HG02763 (cell line): ENCODE results near the gene CAPZA1.
"Not testable (repeated sequence)": the region's sequence is repeated elsewhere in the genome, so short reads cannot be mapped to it uniquely, and the experiment has no call there.

Experiments used
- ATAC-seq: cut with Tn5 transposase; IDR thresholded peaks from one replicate; pipeline ENCODE4 v1.9.1; 2021; ENCODE audit warnings: mild to moderate bottlenecking, moderate library complexity; ENCODE audit not compliant: unreplicated experiment

The CAPZA1 gene

GRCh38 chr1:112626887-112627286 lies 7.3 kb downstream of the CAPZA1 start:
- ATAC-seq: no peak

GRCh38 chr1:112628516-112628915 lies 8.9 kb downstream of the CAPZA1 start:
- no peak for ATAC-seq

- ATAC-seq: no peak
These were observed 9.6 kb downstream of the CAPZA1 start for GRCh38 chr1:112629256-112629655.

GRCh38 chr1:112633628-112634027 lies 14.0 kb downstream of the CAPZA1 start:
- ATAC-seq: no peak

- ATAC-seq: no peak
These were observed 14.7 kb downstream of the CAPZA1 start for GRCh38 chr1:112634367-112634766.

- no peak for ATAC-seq
These were observed 16.4 kb downstream of the CAPZA1 start for GRCh38 chr1:112636056-112636455.

GRCh38 chr1:112636597-112637253 lies 17.1 kb downstream of the CAPZA1 start:
- no peak for ATAC-seq

- ATAC-seq: no peak
These were observed 17.9 kb downstream of the CAPZA1 start for GRCh38 chr1:112637254-112638109.

GRCh38 chr1:112638110-112638428 lies 18.4 kb downstream of the CAPZA1 start:
- ATAC-seq: no peak

GRCh38 chr1:112640437-112640836 lies 20.8 kb downstream of the CAPZA1 start:
- not testable (repeated sequence) for ATAC-seq

GRCh38 chr1:112643080-112643479 lies 23.4 kb downstream of the CAPZA1 start:
- ATAC-seq: no peak

GRCh38 chr1:112646225-112646624 lies 26.6 kb downstream of the CAPZA1 start:
- no peak for ATAC-seq

- ATAC-seq: no peak
These were observed 31.6 kb downstream of the CAPZA1 start for GRCh38 chr1:112651205-112651604.

- ATAC-seq: no peak
These were observed 46.2 kb downstream of the CAPZA1 start for GRCh38 chr1:112665857-112666256.

GRCh38 chr1:112666946-112667345 lies 47.3 kb downstream of the CAPZA1 start:
- ATAC-seq: no peak

- no peak for ATAC-seq
These were observed 52.4 kb downstream of the CAPZA1 start for GRCh38 chr1:112672009-112672408.

GRCh38 chr1:112672842-112673241 lies 53.2 kb downstream of the CAPZA1 start:
- no peak for ATAC-seq

- ATAC-seq: no peak
These were observed 54.2 kb downstream of the CAPZA1 start for GRCh38 chr1:112673592-112674439.

GRCh38 chr1:112674440-112674985 lies 54.9 kb downstream of the CAPZA1 start, which contains the start of gene MOV10:
Gene MOV10 (plus strand): TSS chr1:112674659. CDS start chr1:112674913, 254 bp downstream.
- ATAC-seq: peak; percentile 50

- ATAC-seq: peak; percentile 39
These were observed 55.5 kb downstream of the CAPZA1 start for GRCh38 chr1:112674986-112675727.
